ENCODE data around the gene ALDH5A1.

The ALDH5A1 gene

DNA sequence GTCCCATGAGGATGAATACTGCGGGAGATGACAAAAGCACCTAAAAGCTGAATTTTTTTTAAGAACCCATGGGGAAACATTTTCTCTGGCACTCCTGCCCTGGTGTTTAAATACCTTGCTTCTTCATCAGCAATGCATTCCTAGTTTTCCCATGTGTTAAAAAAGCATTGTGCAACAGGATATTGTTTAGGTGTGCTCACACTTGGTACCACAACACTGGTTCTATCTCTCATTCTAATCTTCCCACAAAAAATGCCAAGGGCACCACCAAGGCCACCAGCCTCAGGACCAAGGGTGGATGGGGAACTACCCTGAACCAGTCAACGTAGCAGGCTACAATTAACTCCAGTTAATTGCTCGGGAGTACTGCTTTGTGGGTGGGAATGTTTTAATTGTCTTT is 50.9 kb downstream of the ALDH5A1 start:
- Histone ChIP-seq H3K36me3 (ENCODE audit: control insufficient read depth in 2 of 2, insufficient read depth in 1 of 2, low read length in 2 of 2) (no peaks in the 10 kb centered on the region; a peak in 1 of 3 replicates), H3K27ac (ENCODE audit: extremely low read depth, low read depth, low read length) (no peak overlapping the region), H3K9me3 (ENCODE audit: control insufficient read depth, insufficient read depth, low read depth, low read length) (no peaks in the 10 kb centered on the region), H3K4me1 (ENCODE audit: control insufficient read depth, insufficient read depth, low read length) (no peaks in the 10 kb centered on the region; the same call in 1 of the 2 replicates), H3K4me3 (ENCODE audit: low read depth, low read length) (no peak overlapping the region)
- ChIA-PET CTCF (interaction anchor here (0.5 kb wide), 2 partner anchors 25 to 340 kb away, joined by 3 read pairs; no protein-coding TSS in a partner anchor), POLR2A (no interaction called here)
- TF ChIP-seq, protein P1, sequence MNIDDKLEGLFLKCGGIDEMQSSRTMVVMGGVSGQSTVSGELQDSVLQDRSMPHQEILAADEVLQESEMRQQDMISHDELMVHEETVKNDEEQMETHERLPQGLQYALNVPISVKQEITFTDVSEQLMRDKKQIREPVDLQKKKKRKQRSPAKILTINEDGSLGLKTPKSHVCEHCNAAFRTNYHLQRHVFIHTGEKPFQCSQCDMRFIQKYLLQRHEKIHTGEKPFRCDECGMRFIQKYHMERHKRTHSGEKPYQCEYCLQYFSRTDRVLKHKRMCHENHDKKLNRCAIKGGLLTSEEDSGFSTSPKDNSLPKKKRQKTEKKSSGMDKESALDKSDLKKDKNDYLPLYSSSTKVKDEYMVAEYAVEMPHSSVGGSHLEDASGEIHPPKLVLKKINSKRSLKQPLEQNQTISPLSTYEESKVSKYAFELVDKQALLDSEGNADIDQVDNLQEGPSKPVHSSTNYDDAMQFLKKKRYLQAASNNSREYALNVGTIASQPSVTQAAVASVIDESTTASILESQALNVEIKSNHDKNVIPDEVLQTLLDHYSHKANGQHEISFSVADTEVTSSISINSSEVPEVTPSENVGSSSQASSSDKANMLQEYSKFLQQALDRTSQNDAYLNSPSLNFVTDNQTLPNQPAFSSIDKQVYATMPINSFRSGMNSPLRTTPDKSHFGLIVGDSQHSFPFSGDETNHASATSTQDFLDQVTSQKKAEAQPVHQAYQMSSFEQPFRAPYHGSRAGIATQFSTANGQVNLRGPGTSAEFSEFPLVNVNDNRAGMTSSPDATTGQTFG (tag by site-specific recombination; IDR thresholded peaks at IDR 0.05; ENCODE audit: borderline replicate concordance), result no peak
- TF ChIP-seq RBAK (tag by site-specific recombination; IDR thresholded peaks at IDR 0.05), result no peak
- TF ChIP-seq, protein P2, sequence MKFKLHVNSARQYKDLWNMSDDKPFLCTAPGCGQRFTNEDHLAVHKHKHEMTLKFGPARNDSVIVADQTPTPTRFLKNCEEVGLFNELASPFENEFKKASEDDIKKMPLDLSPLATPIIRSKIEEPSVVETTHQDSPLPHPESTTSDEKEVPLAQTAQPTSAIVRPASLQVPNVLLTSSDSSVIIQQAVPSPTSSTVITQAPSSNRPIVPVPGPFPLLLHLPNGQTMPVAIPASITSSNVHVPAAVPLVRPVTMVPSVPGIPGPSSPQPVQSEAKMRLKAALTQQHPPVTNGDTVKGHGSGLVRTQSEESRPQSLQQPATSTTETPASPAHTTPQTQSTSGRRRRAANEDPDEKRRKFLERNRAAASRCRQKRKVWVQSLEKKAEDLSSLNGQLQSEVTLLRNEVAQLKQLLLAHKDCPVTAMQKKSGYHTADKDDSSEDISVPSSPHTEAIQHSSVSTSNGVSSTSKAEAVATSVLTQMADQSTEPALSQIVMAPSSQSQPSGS (tag by site-specific recombination; IDR thresholded peaks at IDR 0.05; ENCODE audit: low read depth), result no peak
- no peak for TF ChIP-seq ZNF544 (tag by site-specific recombination; IDR thresholded peaks at IDR 0.05)
- TF ChIP-seq ZNF473 (tag by site-specific recombination; IDR thresholded peaks at IDR 0.05), result no peak
- TF ChIP-seq ZNF747 (tag by site-specific recombination; IDR thresholded peaks at IDR 0.05), result no peak
- TF ChIP-seq ZNF639 (tag by site-specific recombination; IDR thresholded peaks at IDR 0.05), result no peak
- no peak for TF ChIP-seq ZNF138 (tag by site-specific recombination; IDR thresholded peaks at IDR 0.05; ENCODE audit: borderline replicate concordance)
- TF ChIP-seq MZF1 (tag by site-specific recombination; IDR thresholded peaks at IDR 0.05; ENCODE audit: borderline replicate concordance), result no peak
- no peak for TF ChIP-seq TRIM28 (IDR thresholded peaks at IDR 0.05; ENCODE audit: borderline replicate concordance, low read length)
- TF ChIP-seq, protein P3, sequence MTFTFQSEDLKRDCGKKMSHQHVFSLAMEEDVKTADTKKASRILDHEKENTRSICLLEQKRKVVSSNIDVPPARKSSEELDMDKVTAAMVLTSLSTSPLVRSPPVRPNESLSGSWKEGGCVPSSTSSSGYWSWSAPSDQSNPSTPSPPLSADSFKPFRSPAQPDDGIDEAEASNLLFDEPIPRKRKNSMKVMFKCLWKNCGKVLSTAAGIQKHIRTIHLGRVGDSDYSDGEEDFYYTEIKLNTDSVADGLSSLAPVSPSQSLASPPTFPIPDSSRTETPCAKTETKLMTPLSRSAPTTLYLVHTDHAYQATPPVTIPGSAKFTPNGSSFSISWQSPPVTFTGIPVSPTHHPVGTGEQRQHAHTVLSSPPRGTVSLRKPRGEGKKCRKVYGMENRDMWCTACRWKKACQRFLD (tag by site-specific recombination; IDR thresholded peaks at IDR 0.05), result no peak
- TF ChIP-seq, protein P4, sequence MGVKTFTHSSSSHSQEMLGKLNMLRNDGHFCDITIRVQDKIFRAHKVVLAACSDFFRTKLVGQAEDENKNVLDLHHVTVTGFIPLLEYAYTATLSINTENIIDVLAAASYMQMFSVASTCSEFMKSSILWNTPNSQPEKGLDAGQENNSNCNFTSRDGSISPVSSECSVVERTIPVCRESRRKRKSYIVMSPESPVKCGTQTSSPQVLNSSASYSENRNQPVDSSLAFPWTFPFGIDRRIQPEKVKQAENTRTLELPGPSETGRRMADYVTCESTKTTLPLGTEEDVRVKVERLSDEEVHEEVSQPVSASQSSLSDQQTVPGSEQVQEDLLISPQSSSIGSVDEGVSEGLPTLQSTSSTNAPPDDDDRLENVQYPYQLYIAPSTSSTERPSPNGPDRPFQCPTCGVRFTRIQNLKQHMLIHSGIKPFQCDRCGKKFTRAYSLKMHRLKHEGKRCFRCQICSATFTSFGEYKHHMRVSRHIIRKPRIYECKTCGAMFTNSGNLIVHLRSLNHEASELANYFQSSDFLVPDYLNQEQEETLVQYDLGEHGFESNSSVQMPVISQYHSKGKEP (tag by site-specific recombination; IDR thresholded peaks at IDR 0.05), result no peak
- no peak for TF ChIP-seq YY1 (tag by site-specific recombination; IDR thresholded peaks at IDR 0.05)
- TF ChIP-seq, protein P5, sequence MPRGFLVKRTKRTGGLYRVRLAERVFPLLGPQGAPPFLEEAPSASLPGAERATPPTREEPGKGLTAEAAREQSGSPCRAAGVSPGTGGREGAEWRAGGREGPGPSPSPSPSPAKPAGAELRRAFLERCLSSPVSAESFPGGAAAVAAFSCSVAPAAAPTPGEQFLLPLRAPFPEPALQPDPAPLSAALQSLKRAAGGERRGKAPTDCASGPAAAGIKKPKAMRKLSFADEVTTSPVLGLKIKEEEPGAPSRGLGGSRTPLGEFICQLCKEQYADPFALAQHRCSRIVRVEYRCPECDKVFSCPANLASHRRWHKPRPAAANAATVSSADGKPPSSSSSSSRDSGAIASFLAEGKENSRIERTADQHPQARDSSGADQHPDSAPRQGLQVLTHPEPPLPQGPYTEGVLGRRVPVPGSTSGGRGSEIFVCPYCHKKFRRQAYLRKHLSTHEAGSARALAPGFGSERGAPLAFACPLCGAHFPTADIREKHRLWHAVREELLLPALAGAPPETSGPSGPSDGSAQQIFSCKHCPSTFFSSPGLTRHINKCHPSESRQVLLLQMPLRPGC (tag by site-specific recombination; IDR thresholded peaks at IDR 0.05), result no peak
- no peak for TF ChIP-seq ZNF221 (tag by site-specific recombination; IDR thresholded peaks at IDR 0.05; ENCODE audit: borderline replicate concordance)
- TF ChIP-seq, protein P6, sequence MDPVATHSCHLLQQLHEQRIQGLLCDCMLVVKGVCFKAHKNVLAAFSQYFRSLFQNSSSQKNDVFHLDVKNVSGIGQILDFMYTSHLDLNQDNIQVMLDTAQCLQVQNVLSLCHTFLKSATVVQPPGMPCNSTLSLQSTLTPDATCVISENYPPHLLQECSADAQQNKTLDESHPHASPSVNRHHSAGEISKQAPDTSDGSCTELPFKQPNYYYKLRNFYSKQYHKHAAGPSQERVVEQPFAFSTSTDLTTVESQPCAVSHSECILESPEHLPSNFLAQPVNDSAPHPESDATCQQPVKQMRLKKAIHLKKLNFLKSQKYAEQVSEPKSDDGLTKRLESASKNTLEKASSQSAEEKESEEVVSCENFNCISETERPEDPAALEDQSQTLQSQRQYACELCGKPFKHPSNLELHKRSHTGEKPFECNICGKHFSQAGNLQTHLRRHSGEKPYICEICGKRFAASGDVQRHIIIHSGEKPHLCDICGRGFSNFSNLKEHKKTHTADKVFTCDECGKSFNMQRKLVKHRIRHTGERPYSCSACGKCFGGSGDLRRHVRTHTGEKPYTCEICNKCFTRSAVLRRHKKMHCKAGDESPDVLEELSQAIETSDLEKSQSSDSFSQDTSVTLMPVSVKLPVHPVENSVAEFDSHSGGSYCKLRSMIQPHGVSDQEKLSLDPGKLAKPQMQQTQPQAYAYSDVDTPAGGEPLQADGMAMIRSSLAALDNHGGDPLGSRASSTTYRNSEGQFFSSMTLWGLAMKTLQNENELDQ (tag by site-specific recombination; IDR thresholded peaks at IDR 0.05; ENCODE audit: low read depth), result no peak
- TF ChIP-seq ZNF660 (tag by site-specific recombination; IDR thresholded peaks at IDR 0.05), result no peak
- TF ChIP-seq PRDM4 (tag by site-specific recombination; IDR thresholded peaks at IDR 0.05), result no peak

Measured in HEK293 (cell line).